HCT116 (cell line): ENCODE results near the gene ZYG11A. TPM values are rescaled to one million over a fixed set of nuclear protein-coding genes. Genes with fewer than 3 reads are reported as not detected.

Experiments used
- ATAC-seq: fragments of 200-7000 bp; cut with Tn5 transposase; 2 replicates; pipeline ENCODE4 v1.9.1; 2020; ENCODE audit warnings: mild to moderate bottlenecking, moderate library complexity
- BruUV-seq: library from RNA; stranded (reverse); fragments of 400-500 nt; replicated peaks from 2 replicates; lab custom pipeline; 2021; lab: Mats Ljungman, UMichigan
- CTCF ChIA-PET: fragments of 300-600 bp; sonication (Branson Sonifier 250); formaldehyde crosslinking; loops from one replicate; lab custom pipeline; 2021; ENCODE audit warnings: antibody characterized with exemption; lab: Charles Lee
- POLR2A ChIA-PET: fragments of 300-600, 350-600 bp; sonication (Branson Sonifier 250); formaldehyde crosslinking; loops from one replicate; lab custom pipeline; 2021; ENCODE audit warnings: antibody characterized with exemption; lab: Charles Lee
- RAD21 ChIA-PET, 2 experiments: fragments of 300-600 bp; sonication (Branson Sonifier 250); formaldehyde crosslinking; loops; one replicate each; lab custom pipeline; 2023; ENCODE audit warnings: low total read pairs in 2 of 2; ENCODE audit not compliant: uncharacterized antibody in 2 of 2, unreplicated experiment in 2 of 2, low non-redundant PET in 1 of 2; lab: Charles Lee
- DNase-seq: peaks from one replicate; pipeline ENCODE4 v3.0.0-alpha.2; 2010; ENCODE audit warnings: low read depth, low spot score
- H2AFZ ChIP-seq: fragments of 200-600 bp; shearing (Covaris generic), sonication (generic); 2 replicates; pipeline ENCODE4 v1.6.1; 2017; ENCODE audit warnings: low read depth, mixed run types, mixed read lengths, antibody characterized with exemption, low read length; ENCODE audit not compliant: poor library complexity, severe bottlenecking
- H3K27ac ChIP-seq: 2 replicates; pipeline ENCODE4 v1.5.1; 2012; ENCODE audit warnings: low read depth, low read length
- H3K27me3 ChIP-seq: fragments of 200-600 bp; sonication (generic); 2 replicates; pipeline ENCODE4 v1.6.1; 2016; ENCODE audit warnings: mixed run types, low read length, mixed read lengths; ENCODE audit not compliant: insufficient read depth
- H3K36me3 ChIP-seq, 2 experiments: fragments of 200-500 bp in 1 of 2; fragments of 200-600 bp in 1 of 2; sonication (Bioruptor generic) in 1 of 2; sonication (generic) in 1 of 2; 2 replicates each; pipeline versions ENCODE4 v1.5.1 to v1.6.1; 2014 to 2016; ENCODE audit warnings: low read length in 2 of 2, inconsistent platforms in 1 of 2, mixed read lengths in 1 of 2, mixed run types in 1 of 2; ENCODE audit not compliant: insufficient read depth in 2 of 2, control insufficient read depth in 1 of 2
- H3K4me1 ChIP-seq, 2 experiments: fragments of 200-600 bp in 1 of 2; sonication (generic) in 1 of 2; 2 replicates each; pipeline versions ENCODE4 v1.5.1 to v1.6.1; 2012 to 2017; ENCODE audit warnings: low read length in 2 of 2, inconsistent platforms in 1 of 2, mild to moderate bottlenecking in 1 of 2, mixed read lengths in 1 of 2, mixed run types in 1 of 2, moderate library complexity in 1 of 2; ENCODE audit not compliant: insufficient read depth in 2 of 2, control insufficient read depth in 1 of 2
- H3K4me2 ChIP-seq: fragments of 200-600 bp; sonication (generic); 2 replicates; pipeline ENCODE4 v1.6.1; 2017; ENCODE audit warnings: mixed run types, low read length, mixed read lengths
- H3K4me3 ChIP-seq, 2 experiments: fragments of 200-600 bp in 1 of 2; sonication (generic) in 1 of 2; replicated peaks in 1 of 2; 2 replicates each; pipeline ENCODE4 v1.5.1; 2011 to 2016; ENCODE audit warnings: low read length in 2 of 2, control low read depth in 1 of 2, low read depth in 1 of 2, mild to moderate bottlenecking in 1 of 2, mixed read lengths in 1 of 2, mixed run types in 1 of 2
- H3K79me2 ChIP-seq: fragments of 200-600 bp; sonication (generic); 2 replicates; pipeline ENCODE4 v1.6.1; 2017; ENCODE audit warnings: mild to moderate bottlenecking, mixed run types, low read length, moderate library complexity, mixed read lengths; ENCODE audit not compliant: insufficient read depth
- H3K9ac ChIP-seq: fragments of 200-600 bp; sonication (generic); 2 replicates; pipeline ENCODE4 v1.6.1; 2016; ENCODE audit warnings: low read length, mixed read lengths
- H3K9me2 ChIP-seq: fragments of 200-600 bp; sonication (generic), shearing (Covaris generic); 2 replicates; pipeline ENCODE4 v1.6.1; 2017; ENCODE audit warnings: mixed run types, mild to moderate bottlenecking, moderate library complexity; ENCODE audit not compliant: insufficient read depth
- H3K9me3 ChIP-seq, 2 experiments: fragments of 200-500 bp in 1 of 2; fragments of 200-600 bp in 1 of 2; sonication (Bioruptor generic) in 1 of 2; sonication (generic) in 1 of 2; 2 replicates each; pipeline ENCODE4 v1.6.1; 2014 to 2017; ENCODE audit warnings: low read length in 2 of 2, mixed read lengths in 2 of 2, inconsistent platforms in 1 of 2, low read depth in 1 of 2, mild to moderate bottlenecking in 1 of 2, mixed run types in 1 of 2, moderate library complexity in 1 of 2; ENCODE audit not compliant: control insufficient read depth in 1 of 2, insufficient read depth in 1 of 2
- H4K20me1 ChIP-seq: fragments of 200-600 bp; sonication (generic), shearing (Covaris generic); 2 replicates; pipeline ENCODE4 v1.6.1; 2017; ENCODE audit warnings: mixed run types, mild to moderate bottlenecking, moderate library complexity; ENCODE audit not compliant: insufficient read depth
- CBX3 ChIP-seq: IDR thresholded peaks from 2 replicates; pipeline ENCODE4 v1.6.1; 2012; ENCODE audit warnings: low read depth
- EGR1 ChIP-seq: IDR thresholded peaks from 2 replicates; pipeline ENCODE4 v1.6.1; 2012; ENCODE audit warnings: low read depth
- EZH2 ChIP-seq: fragments of 200-600 bp; sonication (generic); IDR thresholded peaks from 2 replicates; pipeline ENCODE4 v1.6.1; 2017; ENCODE audit warnings: antibody characterized with exemption, mixed run types
- FOSL1 ChIP-seq: IDR thresholded peaks from 2 replicates; pipeline ENCODE4 v1.6.1; 2012; ENCODE audit warnings: low read depth
- JUND ChIP-seq: IDR thresholded peaks from 2 replicates; pipeline ENCODE4 v1.6.1; 2012
- SIN3A ChIP-seq: IDR thresholded peaks from 2 replicates; pipeline ENCODE4 v1.6.1; 2012; ENCODE audit warnings: low read depth
- SP1 ChIP-seq: IDR thresholded peaks from 2 replicates; pipeline ENCODE4 v1.6.1; 2012; ENCODE audit warnings: low read depth
- SRF ChIP-seq: IDR thresholded peaks from 2 replicates; pipeline ENCODE4 v1.6.1; 2012; ENCODE audit warnings: low read depth
- TCF7L2 ChIP-seq: IDR thresholded peaks from 2 replicates; pipeline ENCODE4 v1.7.0; 2011; ENCODE audit warnings: borderline replicate concordance, inconsistent platforms; ENCODE audit not compliant: insufficient read depth, insufficient read length; ENCODE audit errors: extremely low read depth
- YY1 ChIP-seq: IDR thresholded peaks from 2 replicates; pipeline ENCODE4 v1.6.1; 2011; ENCODE audit warnings: low read length, low read depth, moderate library complexity, mild to moderate bottlenecking; ENCODE audit not compliant: insufficient replicate concordance; ENCODE audit errors: extremely low read depth
- ZFX ChIP-seq: fragments of 450-650 bp; IDR thresholded peaks from 2 replicates; pipeline ENCODE4 v1.6.1; 2017
- intact Hi-C: fragments of 100-400 bp; cut with micrococcal nuclease; formaldehyde crosslinking; loops from 2 replicates; pipeline ENCODE4 v1.10.0; 2022
- total RNA-seq: library from RNA; stranded (reverse); gene quantifications from one replicate; pipeline ENCODE4 v1.2.1, GENCODE V29; 2021; ENCODE audit not compliant: unreplicated experiment
- TF ChIP-seq, protein P1 (sequence below): IDR thresholded peaks from 2 replicates; pipeline ENCODE4 v1.6.1; 2012
- TF ChIP-seq, protein P2 (sequence below): IDR thresholded peaks from 2 replicates; pipeline ENCODE4 v1.6.1; 2011; ENCODE audit warnings: mild to moderate bottlenecking, low read length, moderate library complexity; ENCODE audit not compliant: insufficient replicate concordance; ENCODE audit errors: extremely low read depth
- TF ChIP-seq, protein P3 (sequence below), 3 experiments: fragments of 200-600 bp in 1 of 3; sonication (generic) in 1 of 3; IDR thresholded peaks in 2 of 3; conservative IDR thresholded peaks in 1 of 3; 2 replicates each; pipeline ENCODE4 v1.5.1; 2012 to 2017; ENCODE audit warnings: low read depth in 2 of 3, low read length in 2 of 3, antibody characterized with exemption in 1 of 3, borderline replicate concordance in 1 of 3, control low read depth in 1 of 3, mild to moderate bottlenecking in 1 of 3, mixed read lengths in 1 of 3, mixed run types in 1 of 3, moderate library complexity in 1 of 3; ENCODE audit not compliant: insufficient read depth in 1 of 3
- TF ChIP-seq, protein P4 (sequence below): IDR thresholded peaks from 2 replicates; pipeline ENCODE4 v1.6.1; 2012

Gene ZYG11A
- total RNA-seq, 1 experiment from 2014 or later = 0.05 TPM

DNA sequence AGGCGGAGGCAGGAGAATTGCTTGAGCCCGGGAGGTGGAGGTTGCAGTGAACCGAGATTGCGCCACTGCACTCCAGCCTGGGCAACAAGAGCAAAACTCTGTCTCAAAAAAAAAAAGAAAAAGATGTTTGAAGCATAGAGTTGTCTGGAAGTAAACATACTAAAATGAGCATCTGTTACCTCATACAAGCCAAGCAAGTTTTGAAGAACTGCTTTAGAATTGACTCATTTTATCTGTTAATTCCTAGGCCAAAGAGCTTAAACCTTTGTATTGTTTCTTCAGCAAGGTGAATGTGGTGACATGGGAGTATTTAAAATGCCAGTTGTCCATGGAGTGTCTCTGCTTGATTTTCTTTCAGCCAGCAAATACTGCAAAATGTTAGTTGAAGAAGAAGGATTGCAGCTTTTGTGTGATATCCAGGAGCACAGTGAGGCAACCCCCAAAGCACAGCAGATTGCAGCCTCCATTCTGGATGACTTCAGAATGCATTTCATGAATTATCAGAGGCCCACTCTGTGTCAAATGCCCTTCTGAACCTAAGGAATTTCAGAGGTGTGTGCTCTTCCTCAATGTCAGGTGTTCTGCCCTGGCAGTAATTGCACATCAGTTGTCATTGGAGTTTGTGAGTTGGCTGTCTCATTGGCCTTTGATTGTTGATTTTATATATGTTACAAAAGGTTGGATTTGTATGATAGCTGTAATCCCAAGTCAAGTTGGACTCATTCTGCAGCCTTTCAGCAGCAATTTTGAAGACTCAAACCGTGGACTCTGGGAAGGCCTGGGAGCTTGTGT, 50.1 kb downstream of the ZYG11A start:
- no peaks in the 10 kb centered on the region for H4K20me1 ChIP-seq
- H3K4me2 ChIP-seq = no peak overlapping the region
- peaks cover 0 to 5% of the 10 kb centered on the region in 2 experiments; a peak in 1 of 4 replicates for H3K4me1 ChIP-seq
- intact Hi-C loops = no loop called here
- DNase-seq = no peak
- ChIA-PET POLR2A (no interaction called here), RAD21 (no interaction called here), CTCF (interaction anchor here (1.2 kb wide), 1 partner anchor 12 kb away, joined by 6 read pairs; no protein-coding TSS in a partner anchor)
- no peak overlapping the region for H3K9ac ChIP-seq
- H3K27me3 ChIP-seq = no peaks in the 10 kb centered on the region
- no peak overlapping the region for H3K27ac ChIP-seq
- H2AFZ ChIP-seq = no peak overlapping the region
- H3K9me3 ChIP-seq = no peaks in the 10 kb centered on the region
- ATAC-seq = no peak
- no peaks in the 10 kb centered on the region for H3K9me2 ChIP-seq
- no peak overlapping the region for H3K4me3 ChIP-seq
- no peaks in the 10 kb centered on the region for H3K79me2 ChIP-seq
- no TSS peak for BruUV-seq
- no peaks in the 10 kb centered on the region for H3K36me3 ChIP-seq
- TF ChIP-seq EGR1 (no peak), SIN3A (no peak), TCF7L2 (no peak), CBX3 (no peak), SP1 (no peak), YY1 (no peak), FOSL1 (no peak), ZFX (no peak)

DNA sequence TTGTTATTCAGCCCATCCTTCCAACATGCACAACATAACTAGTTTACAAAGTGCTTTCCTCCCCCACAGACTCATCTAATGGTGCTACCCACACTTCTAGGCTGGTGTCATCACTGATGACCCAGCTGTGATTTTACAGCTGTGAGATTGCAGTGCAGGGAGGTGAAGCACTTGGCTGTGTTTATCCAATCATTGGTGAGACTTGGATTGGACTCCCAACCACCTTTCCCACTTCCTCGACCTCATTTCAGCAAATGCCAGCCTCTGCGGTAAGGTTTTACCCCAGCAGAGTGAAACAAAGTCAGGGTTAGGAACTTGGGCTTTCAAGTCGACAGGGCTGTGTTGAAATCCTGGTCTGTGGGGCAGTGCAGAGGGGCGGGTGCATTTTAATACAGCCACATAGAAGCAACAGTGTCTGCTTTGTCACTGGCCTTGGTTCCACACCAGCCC, 56.9 kb downstream of the ZYG11A start:
- Histone ChIP-seq H3K9me2 (no peaks in the 10 kb centered on the region), H4K20me1 (no peaks in the 10 kb centered on the region), H3K36me3 (no peaks in the 10 kb centered on the region), H3K4me1 (no peaks in the 10 kb centered on the region), H3K9ac (no peak overlapping the region), H3K27me3 (no peaks in the 10 kb centered on the region), H3K9me3 (no peaks in the 10 kb centered on the region), H3K79me2 (no peaks in the 10 kb centered on the region), H3K27ac (no peak overlapping the region), H3K4me3 (no peak overlapping the region), H3K4me2 (no peak overlapping the region), H2AFZ (no peak overlapping the region)
- DNase-seq = no peak
- no TSS peak for BruUV-seq
- intact Hi-C loops = no loop called here
- ChIA-PET POLR2A (no interaction called here), CTCF (no interaction called here), RAD21 (no interaction called here)
- no peak for ATAC-seq
- TF ChIP-seq FOSL1 (no peak), JUND (no peak), SIN3A (no peak), EZH2 (no peak), SRF (no peak), SP1 (no peak), ZFX (no peak), TCF7L2 (no peak), YY1 (no peak), CBX3 (no peak)
- TF ChIP-seq, protein P1, sequence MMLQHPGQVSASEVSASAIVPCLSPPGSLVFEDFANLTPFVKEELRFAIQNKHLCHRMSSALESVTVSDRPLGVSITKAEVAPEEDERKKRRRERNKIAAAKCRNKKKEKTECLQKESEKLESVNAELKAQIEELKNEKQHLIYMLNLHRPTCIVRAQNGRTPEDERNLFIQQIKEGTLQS = no peak
- TF ChIP-seq, protein P2, sequence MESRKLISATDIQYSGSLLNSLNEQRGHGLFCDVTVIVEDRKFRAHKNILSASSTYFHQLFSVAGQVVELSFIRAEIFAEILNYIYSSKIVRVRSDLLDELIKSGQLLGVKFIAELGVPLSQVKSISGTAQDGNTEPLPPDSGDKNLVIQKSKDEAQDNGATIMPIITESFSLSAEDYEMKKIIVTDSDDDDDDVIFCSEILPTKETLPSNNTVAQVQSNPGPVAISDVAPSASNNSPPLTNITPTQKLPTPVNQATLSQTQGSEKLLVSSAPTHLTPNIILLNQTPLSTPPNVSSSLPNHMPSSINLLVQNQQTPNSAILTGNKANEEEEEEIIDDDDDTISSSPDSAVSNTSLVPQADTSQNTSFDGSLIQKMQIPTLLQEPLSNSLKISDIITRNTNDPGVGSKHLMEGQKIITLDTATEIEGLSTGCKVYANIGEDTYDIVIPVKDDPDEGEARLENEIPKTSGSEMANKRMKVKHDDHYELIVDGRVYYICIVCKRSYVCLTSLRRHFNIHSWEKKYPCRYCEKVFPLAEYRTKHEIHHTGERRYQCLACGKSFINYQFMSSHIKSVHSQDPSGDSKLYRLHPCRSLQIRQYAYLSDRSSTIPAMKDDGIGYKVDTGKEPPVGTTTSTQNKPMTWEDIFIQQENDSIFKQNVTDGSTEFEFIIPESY = no peak
- TF ChIP-seq, protein P3, sequence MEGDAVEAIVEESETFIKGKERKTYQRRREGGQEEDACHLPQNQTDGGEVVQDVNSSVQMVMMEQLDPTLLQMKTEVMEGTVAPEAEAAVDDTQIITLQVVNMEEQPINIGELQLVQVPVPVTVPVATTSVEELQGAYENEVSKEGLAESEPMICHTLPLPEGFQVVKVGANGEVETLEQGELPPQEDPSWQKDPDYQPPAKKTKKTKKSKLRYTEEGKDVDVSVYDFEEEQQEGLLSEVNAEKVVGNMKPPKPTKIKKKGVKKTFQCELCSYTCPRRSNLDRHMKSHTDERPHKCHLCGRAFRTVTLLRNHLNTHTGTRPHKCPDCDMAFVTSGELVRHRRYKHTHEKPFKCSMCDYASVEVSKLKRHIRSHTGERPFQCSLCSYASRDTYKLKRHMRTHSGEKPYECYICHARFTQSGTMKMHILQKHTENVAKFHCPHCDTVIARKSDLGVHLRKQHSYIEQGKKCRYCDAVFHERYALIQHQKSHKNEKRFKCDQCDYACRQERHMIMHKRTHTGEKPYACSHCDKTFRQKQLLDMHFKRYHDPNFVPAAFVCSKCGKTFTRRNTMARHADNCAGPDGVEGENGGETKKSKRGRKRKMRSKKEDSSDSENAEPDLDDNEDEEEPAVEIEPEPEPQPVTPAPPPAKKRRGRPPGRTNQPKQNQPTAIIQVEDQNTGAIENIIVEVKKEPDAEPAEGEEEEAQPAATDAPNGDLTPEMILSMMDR (IDR thresholded peaks at IDR 0.05 in 2 of 3, conservative IDR thresholded peaks at IDR 0.05 in 1 of 3; ENCODE audit: borderline replicate concordance in 1 of 3, insufficient read depth in 1 of 3, low read depth in 2 of 3, low read length in 2 of 3) = no peak
- TF ChIP-seq, protein P4, sequence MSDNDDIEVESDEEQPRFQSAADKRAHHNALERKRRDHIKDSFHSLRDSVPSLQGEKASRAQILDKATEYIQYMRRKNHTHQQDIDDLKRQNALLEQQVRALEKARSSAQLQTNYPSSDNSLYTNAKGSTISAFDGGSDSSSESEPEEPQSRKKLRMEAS = no peak
